IMR-90 (cell line): ENCODE results near the gene GSN.

ENCODE experiments used
- BHLHE40 ChIP-seq: fragments of 150-350 bp; IDR thresholded peaks from 2 replicates; pipeline ENCODE4 v1.6.1; 2016; ENCODE audit warnings: mild to moderate bottlenecking, low read depth, low read length
- CEBPB ChIP-seq: IDR thresholded peaks from 2 replicates; pipeline ENCODE4 v1.6.1; 2012; ENCODE audit warnings: low read depth, low read length, improper control_type of control experiment
- NFE2L2 ChIP-seq: fragments of 150-350 bp; IDR thresholded peaks from 2 replicates; pipeline ENCODE4 v1.6.1; 2016; ENCODE audit warnings: low read depth, mild to moderate bottlenecking, low read length
- POLR2A ChIP-seq: IDR thresholded peaks from 2 replicates; pipeline ENCODE4 v1.6.1; 2012; ENCODE audit warnings: mild to moderate bottlenecking, low read depth, low read length
- RAD21 ChIP-seq: IDR thresholded peaks from 2 replicates; pipeline ENCODE4 v1.6.1; 2012; ENCODE audit warnings: low read length, improper control_type of control experiment
- RCOR1 ChIP-seq: IDR thresholded peaks from 2 replicates; pipeline ENCODE4 v1.6.1; 2012; ENCODE audit warnings: mild to moderate bottlenecking, low read length, improper control_type of control experiment; ENCODE audit not compliant: insufficient replicate concordance
- RFX5 ChIP-seq: IDR thresholded peaks from 2 replicates; pipeline ENCODE4 v1.8.0; 2012; ENCODE audit warnings: low read depth, mild to moderate bottlenecking, low read length, moderate library complexity
- SMC3 ChIP-seq: fragments of 150-350 bp; IDR thresholded peaks from 2 replicates; pipeline ENCODE4 v1.6.1; 2016; ENCODE audit warnings: low read depth, mild to moderate bottlenecking, antibody characterized with exemption, low read length, moderate library complexity
- TF ChIP-seq, protein P1 (sequence below): conservative IDR thresholded peaks from 2 replicates; pipeline ENCODE4 v1.5.1; 2012; ENCODE audit warnings: mild to moderate bottlenecking, low read depth, low read length, improper control_type of control experiment
- TF ChIP-seq, protein P2 (sequence below): fragments of 150-350 bp; IDR thresholded peaks from 2 replicates; pipeline ENCODE4 v1.6.1; 2017; ENCODE audit warnings: mild to moderate bottlenecking, antibody characterized with exemption, low read length, low read depth

DNA sequence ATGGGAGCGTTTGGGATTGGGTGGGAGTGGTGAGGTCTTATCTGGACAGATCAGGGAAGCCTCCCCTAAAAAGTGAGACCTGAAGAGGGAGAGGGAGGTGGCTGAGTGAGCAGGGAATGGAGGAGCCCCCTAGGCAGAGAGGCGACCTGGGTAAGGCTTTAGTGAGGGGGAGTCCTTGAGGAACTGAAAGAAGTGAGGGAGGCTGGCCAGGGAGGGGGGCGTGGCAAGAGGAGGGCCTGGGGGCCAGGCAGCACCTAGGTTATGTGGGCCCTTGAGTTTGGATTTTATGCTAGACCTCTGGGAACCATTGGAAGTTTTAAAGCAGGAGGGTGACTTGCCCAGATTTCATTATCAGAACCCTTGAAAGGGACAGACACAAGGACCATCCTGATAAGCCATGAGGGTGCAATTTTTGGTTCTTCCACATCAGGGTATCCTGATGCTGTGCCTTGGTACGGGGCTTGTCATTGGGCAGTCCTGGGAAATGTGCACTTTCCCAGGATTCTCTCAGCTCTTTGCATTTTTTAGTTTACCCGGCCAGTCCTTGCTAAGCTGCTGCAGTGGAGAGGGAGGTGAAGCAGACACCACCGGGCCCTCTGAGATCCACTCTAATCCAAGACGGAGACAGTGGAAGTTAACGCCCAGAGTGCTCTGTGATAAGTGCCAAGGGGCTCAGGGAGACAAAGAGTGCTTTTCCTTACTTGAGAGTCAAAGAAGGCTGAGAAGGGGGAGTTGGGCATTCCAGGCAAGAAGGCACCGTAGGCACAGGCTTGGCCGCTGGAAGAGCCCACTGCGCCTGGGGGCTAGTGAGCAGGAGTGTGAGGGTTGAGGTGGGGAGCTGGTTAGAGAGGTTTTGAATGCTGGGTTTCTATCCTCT lies 16.1 kb downstream of the GSN start:
- TF ChIP-seq, protein P1, sequence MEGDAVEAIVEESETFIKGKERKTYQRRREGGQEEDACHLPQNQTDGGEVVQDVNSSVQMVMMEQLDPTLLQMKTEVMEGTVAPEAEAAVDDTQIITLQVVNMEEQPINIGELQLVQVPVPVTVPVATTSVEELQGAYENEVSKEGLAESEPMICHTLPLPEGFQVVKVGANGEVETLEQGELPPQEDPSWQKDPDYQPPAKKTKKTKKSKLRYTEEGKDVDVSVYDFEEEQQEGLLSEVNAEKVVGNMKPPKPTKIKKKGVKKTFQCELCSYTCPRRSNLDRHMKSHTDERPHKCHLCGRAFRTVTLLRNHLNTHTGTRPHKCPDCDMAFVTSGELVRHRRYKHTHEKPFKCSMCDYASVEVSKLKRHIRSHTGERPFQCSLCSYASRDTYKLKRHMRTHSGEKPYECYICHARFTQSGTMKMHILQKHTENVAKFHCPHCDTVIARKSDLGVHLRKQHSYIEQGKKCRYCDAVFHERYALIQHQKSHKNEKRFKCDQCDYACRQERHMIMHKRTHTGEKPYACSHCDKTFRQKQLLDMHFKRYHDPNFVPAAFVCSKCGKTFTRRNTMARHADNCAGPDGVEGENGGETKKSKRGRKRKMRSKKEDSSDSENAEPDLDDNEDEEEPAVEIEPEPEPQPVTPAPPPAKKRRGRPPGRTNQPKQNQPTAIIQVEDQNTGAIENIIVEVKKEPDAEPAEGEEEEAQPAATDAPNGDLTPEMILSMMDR = no peak
- TF ChIP-seq, protein P2, sequence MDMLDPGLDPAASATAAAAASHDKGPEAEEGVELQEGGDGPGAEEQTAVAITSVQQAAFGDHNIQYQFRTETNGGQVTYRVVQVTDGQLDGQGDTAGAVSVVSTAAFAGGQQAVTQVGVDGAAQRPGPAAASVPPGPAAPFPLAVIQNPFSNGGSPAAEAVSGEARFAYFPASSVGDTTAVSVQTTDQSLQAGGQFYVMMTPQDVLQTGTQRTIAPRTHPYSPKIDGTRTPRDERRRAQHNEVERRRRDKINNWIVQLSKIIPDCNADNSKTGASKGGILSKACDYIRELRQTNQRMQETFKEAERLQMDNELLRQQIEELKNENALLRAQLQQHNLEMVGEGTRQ = no peak
- TF ChIP-seq BHLHE40 = no peak
- TF ChIP-seq RCOR1 = no peak
- no peak for TF ChIP-seq NFE2L2
- no peak for TF ChIP-seq SMC3
- no peak for TF ChIP-seq POLR2A
- no peak for TF ChIP-seq RFX5
- TF ChIP-seq RAD21 = no peak
- TF ChIP-seq CEBPB = no peak
